ENCODE data around the gene PSMA7.

DNA sequence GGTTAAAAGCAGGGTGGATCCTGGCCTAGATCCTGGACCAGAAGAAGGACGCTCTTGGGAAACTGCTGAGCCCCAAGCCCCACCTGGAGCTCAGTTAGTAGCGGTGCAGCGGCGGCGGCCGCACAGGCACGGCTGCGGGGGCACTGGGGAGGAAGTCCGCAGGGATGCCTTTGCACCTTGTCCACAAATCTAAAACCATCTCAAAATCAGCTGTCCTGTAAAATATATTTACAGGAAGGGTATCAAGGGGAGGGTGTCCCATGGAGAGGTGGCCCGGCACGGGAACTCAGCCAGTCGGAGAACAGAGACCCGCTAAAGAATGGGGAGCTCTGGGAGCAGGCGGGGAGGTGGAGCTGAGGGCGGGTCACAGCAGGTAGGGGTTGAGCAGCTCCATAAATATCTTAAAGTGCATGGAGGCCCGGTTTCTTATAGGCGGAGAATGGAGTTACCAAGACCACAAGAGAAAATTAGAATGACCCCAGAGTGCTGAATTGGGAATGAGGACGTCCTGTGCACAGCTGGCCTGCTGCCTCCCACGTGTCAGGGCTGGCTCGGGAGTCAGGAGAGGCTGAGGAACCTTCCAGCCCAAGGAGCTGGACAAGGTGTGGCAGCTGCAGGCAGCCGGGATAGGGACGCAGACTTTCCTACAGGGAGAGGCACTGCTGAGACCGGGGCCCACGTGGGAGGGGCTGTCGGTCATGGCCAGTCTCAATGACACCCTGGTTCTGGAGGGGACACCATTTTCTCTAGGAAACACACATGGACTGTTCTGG, 47.6 kb upstream of the PSMA7 start:
- TF ChIP-seq, protein P1, sequence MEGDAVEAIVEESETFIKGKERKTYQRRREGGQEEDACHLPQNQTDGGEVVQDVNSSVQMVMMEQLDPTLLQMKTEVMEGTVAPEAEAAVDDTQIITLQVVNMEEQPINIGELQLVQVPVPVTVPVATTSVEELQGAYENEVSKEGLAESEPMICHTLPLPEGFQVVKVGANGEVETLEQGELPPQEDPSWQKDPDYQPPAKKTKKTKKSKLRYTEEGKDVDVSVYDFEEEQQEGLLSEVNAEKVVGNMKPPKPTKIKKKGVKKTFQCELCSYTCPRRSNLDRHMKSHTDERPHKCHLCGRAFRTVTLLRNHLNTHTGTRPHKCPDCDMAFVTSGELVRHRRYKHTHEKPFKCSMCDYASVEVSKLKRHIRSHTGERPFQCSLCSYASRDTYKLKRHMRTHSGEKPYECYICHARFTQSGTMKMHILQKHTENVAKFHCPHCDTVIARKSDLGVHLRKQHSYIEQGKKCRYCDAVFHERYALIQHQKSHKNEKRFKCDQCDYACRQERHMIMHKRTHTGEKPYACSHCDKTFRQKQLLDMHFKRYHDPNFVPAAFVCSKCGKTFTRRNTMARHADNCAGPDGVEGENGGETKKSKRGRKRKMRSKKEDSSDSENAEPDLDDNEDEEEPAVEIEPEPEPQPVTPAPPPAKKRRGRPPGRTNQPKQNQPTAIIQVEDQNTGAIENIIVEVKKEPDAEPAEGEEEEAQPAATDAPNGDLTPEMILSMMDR (IDR thresholded peaks at IDR 0.05): no peak
- TF ChIP-seq POLR2A (IDR thresholded peaks at IDR 0.05): no peak
- TF ChIP-seq POLR2AphosphoS5 (IDR thresholded peaks at IDR 0.05): no peak
- TF ChIP-seq EP300 (IDR thresholded peaks at IDR 0.05): no peak

Data from sigmoid colon (tissue), 4 donors.